ENCODE measurements around the gene FAM169A.
A peak's percentile ranks its signal among the peaks of the same experiment; 100 is the strongest.
"Not testable (repeated sequence)": the region's sequence is repeated elsewhere in the genome, so short reads cannot be mapped to it uniquely, and the experiment has no call there.

The FAM169A gene

DNA sequence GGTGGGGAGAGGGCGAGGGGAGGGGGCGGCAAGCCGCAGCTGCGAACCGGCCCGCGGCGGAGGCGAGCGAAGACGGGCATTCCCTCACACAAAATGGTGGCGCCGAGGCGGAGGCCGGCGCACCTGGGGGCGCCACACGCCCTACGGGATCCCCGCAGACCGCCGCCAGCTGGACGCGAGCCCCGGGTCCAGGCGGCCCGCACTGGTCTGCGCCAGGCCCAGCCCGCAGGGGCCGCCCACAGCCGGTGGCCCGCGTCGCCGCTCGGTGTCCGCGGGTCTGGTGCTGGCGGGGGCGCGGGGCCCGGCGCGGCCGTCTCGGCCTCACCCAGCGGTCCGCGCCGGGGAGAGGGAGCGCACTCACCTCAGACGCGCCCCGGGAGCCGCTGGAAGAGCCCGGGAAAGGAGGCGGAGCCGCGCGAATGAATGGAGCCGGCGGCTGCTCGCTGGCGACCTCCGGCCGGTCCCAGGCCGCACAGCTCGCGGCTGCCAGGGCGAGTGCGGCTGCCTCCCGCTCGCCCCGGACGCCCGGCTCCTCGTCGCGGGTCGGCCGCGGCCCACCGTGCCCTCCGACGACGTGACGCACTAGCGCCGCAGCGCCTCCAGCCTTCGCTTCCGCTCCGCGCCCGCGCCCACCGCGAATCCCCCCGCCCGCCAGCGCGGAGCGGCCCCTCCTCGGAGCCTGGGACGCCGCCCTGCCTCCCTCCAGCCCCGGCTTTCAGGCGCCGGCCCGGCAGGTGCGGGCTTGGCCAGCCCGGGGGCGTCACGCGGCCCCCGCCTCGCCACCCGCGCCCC, at the start of gene FAM169A:
TSS of gene FAM169A (minus strand) at position 584 of the 792 bp plus-strand sequence. CDS start 24,711 bp downstream, outside the sequence.
- Histone ChIP-seq H3K9ac (ENCODE audit: low read depth in 1 of 2, low read length in 2 of 2) (peak within 1 kb of the TSS in 1 of 2 donors; percentile 70), H3K4me1 (ENCODE audit: control insufficient read depth in 2 of 2, insufficient read depth in 2 of 2, low read length in 2 of 2) (peaks cover 3 to 4% of the 10 kb centered on the region in 2 donors), H3K36me3 (ENCODE audit: control insufficient read depth in 2 of 2, insufficient read depth in 2 of 2, low read length in 2 of 2) (no peaks in the 10 kb centered on the region), H3K27me3 (ENCODE audit: control insufficient read depth in 2 of 2, insufficient read depth in 2 of 2, low read length in 2 of 2) (peaks cover 0 to 14% of the 10 kb centered on the region in 2 donors), H3K4me3 (ENCODE audit: low read length in 2 of 2) (peak within 1 kb of the TSS; percentile 61 to 82), H3K27ac (ENCODE audit: low read depth in 2 of 2, low read length in 2 of 2) (no peak within 1 kb of the TSS), H3K9me3 (ENCODE audit: control insufficient read depth in 2 of 2, low read length in 2 of 2) (no peaks in the 10 kb centered on the region)

DNA sequence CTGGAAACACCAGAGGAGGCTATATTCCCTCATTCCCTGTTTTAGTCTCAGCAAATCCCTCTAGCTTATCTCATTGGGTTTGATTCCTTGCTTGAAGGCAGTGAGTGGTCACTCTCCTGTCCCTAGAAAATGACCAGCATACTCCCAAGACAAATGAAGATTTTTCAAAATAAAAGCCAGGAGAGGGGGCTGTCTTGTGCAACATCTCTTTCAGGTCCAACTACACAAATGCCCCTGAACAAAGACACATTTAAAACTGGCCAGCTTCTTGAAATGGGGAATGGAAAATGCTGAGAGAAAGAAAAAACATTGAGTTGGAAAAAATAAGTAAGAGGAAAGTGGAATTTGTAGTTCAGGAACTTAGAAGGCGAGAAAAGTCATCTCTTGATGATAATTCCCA, 49.3 kb upstream of the FAM169A start:
- H3K27me3 ChIP-seq (ENCODE audit: control insufficient read depth in 2 of 2, insufficient read depth in 2 of 2, low read length in 2 of 2) = no peaks in the 10 kb centered on the region
- no peaks in the 10 kb centered on the region for H3K9me3 ChIP-seq (ENCODE audit: control insufficient read depth in 2 of 2, low read length in 2 of 2)
- H3K36me3 ChIP-seq (ENCODE audit: control insufficient read depth in 2 of 2, insufficient read depth in 2 of 2, low read length in 2 of 2) = no peaks in the 10 kb centered on the region
- H3K4me1 ChIP-seq (ENCODE audit: control insufficient read depth in 2 of 2, insufficient read depth in 2 of 2, low read length in 2 of 2) = peaks cover 0 to 3% of the 10 kb centered on the region in 2 donors
- H3K4me3 ChIP-seq (ENCODE audit: low read length in 2 of 2) = no peak overlapping the region
- no peak overlapping the region for H3K9ac ChIP-seq (ENCODE audit: low read depth in 1 of 2, low read length in 2 of 2)
- H3K27ac ChIP-seq (ENCODE audit: low read depth in 2 of 2, low read length in 2 of 2) = no peak overlapping the region

GRCh38 chr5:74911421-74911820, 45.2 kb upstream of the FAM169A start:
- not testable (repeated sequence) for H3K36me3 ChIP-seq (ENCODE audit: control insufficient read depth in 2 of 2, insufficient read depth in 2 of 2, low read length in 2 of 2); H3K27ac ChIP-seq (ENCODE audit: low read depth in 2 of 2, low read length in 2 of 2); H3K9me3 ChIP-seq (ENCODE audit: control insufficient read depth in 2 of 2, low read length in 2 of 2); H3K27me3 ChIP-seq (ENCODE audit: control insufficient read depth in 2 of 2, insufficient read depth in 2 of 2, low read length in 2 of 2); H3K4me1 ChIP-seq (ENCODE audit: control insufficient read depth in 2 of 2, insufficient read depth in 2 of 2, low read length in 2 of 2); H3K9ac ChIP-seq (ENCODE audit: low read depth in 1 of 2, low read length in 2 of 2); H3K4me3 ChIP-seq (ENCODE audit: low read length in 2 of 2)

- not testable (repeated sequence) for H3K27me3 ChIP-seq (ENCODE audit: control insufficient read depth in 2 of 2, insufficient read depth in 2 of 2, low read length in 2 of 2); H3K36me3 ChIP-seq (ENCODE audit: control insufficient read depth in 2 of 2, insufficient read depth in 2 of 2, low read length in 2 of 2); H3K9ac ChIP-seq (ENCODE audit: low read depth in 1 of 2, low read length in 2 of 2); H3K9me3 ChIP-seq (ENCODE audit: control insufficient read depth in 2 of 2, low read length in 2 of 2); H3K4me1 ChIP-seq (ENCODE audit: control insufficient read depth in 2 of 2, insufficient read depth in 2 of 2, low read length in 2 of 2); H3K27ac ChIP-seq (ENCODE audit: low read depth in 2 of 2, low read length in 2 of 2); H3K4me3 ChIP-seq (ENCODE audit: low read length in 2 of 2)
Observed at GRCh38 chr5:74909888-74910287, 43.7 kb upstream of the FAM169A start.

DNA sequence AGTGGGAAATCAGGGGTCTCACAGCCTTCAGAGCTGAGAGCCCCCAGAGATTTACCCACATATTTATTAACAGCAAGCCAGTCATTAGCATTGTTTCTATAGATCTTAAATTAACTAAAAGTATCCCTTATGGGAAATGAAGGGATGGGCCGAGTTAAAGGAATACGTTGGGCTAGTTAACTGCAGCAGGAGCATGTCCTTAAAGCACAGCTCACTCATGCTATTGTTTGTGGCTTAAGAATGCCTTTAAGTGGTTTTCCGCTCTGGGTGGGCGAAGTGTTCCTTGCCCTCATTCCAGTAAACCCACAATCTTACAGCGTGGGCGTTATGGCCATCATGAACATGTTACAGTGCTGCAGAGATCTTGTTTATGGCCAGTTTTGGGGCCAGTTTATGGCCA, 42.0 kb upstream of the FAM169A start:
- not testable (repeated sequence) for H3K27ac ChIP-seq (ENCODE audit: low read depth in 2 of 2, low read length in 2 of 2); H3K9me3 ChIP-seq (ENCODE audit: control insufficient read depth in 2 of 2, low read length in 2 of 2); H3K9ac ChIP-seq (ENCODE audit: low read depth in 1 of 2, low read length in 2 of 2); H3K4me3 ChIP-seq (ENCODE audit: low read length in 2 of 2); H3K36me3 ChIP-seq (ENCODE audit: control insufficient read depth in 2 of 2, insufficient read depth in 2 of 2, low read length in 2 of 2); H3K4me1 ChIP-seq (ENCODE audit: control insufficient read depth in 2 of 2, insufficient read depth in 2 of 2, low read length in 2 of 2); H3K27me3 ChIP-seq (ENCODE audit: control insufficient read depth in 2 of 2, insufficient read depth in 2 of 2, low read length in 2 of 2)

DNA sequence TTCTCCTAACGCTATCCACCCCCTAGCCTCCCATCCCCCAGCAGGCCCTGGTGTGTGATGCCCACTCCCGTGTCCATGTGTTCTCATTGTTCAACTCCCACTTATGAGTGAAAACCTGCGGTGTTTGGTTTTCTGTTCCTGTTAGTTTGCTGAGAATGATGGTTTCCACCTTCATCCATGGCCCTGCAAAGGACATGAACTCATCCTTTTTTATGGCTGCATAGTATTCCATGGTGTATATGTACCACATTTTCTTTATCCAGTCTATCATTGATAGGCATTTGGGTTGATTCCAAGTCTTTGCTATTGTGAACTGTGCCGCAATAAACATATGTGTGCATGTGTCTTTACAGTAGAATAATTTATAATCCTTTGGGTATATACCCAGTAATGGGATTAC, 38.5 kb upstream of the FAM169A start:
- H3K27me3 ChIP-seq (ENCODE audit: control insufficient read depth in 2 of 2, insufficient read depth in 2 of 2, low read length in 2 of 2); H3K36me3 ChIP-seq (ENCODE audit: control insufficient read depth in 2 of 2, insufficient read depth in 2 of 2, low read length in 2 of 2): not testable (repeated sequence)

DNA sequence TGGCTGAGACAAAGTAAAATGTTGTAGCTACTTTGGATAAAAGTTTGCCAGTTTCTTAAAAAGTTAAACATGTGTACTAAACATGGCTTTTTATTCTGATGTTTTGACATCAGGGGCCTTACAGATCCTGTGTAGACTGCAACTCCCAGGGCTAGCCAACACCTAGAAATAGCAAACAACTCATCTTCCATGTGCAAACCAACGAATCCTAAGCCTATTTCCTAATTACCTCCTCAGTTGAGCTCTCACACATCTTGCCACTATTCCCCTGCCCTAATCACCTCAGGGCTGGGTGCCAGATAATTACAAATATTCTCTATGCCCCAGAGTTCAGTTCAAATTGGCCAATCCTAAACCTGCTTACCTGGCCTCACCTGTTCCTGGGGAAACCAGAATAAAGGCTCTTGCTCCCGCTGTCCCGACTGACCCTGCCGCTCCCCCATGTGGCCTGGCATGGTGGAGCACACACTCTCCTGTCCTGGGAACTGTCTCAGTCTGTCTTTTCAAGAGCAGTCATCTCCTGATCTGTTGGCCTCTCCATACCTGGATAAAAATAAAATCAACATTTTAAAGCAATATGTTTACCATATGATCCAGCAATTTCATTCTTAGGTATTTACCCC, 37.1 kb upstream of the FAM169A start:
- H3K4me3 ChIP-seq (ENCODE audit: low read length in 2 of 2) = no peak overlapping the region
- H3K4me1 ChIP-seq (ENCODE audit: control insufficient read depth in 2 of 2, insufficient read depth in 2 of 2, low read length in 2 of 2) = no peaks in the 10 kb centered on the region
- H3K9me3 ChIP-seq (ENCODE audit: control insufficient read depth in 2 of 2, low read length in 2 of 2) = no peaks in the 10 kb centered on the region
- no peaks in the 10 kb centered on the region for H3K36me3 ChIP-seq (ENCODE audit: control insufficient read depth in 2 of 2, insufficient read depth in 2 of 2, low read length in 2 of 2)
- H3K27me3 ChIP-seq (ENCODE audit: control insufficient read depth in 2 of 2, insufficient read depth in 2 of 2, low read length in 2 of 2) = no peaks in the 10 kb centered on the region
- no peak overlapping the region for H3K9ac ChIP-seq (ENCODE audit: low read depth in 1 of 2, low read length in 2 of 2)
- no peak overlapping the region for H3K27ac ChIP-seq (ENCODE audit: low read depth in 2 of 2, low read length in 2 of 2)

More for the DNA sequence above, 38.5 kb upstream of the FAM169A start:
- H3K4me1 ChIP-seq (ENCODE audit: control insufficient read depth in 2 of 2, insufficient read depth in 2 of 2, low read length in 2 of 2); H3K9ac ChIP-seq (ENCODE audit: low read depth in 1 of 2, low read length in 2 of 2); H3K9me3 ChIP-seq (ENCODE audit: control insufficient read depth in 2 of 2, low read length in 2 of 2); H3K27ac ChIP-seq (ENCODE audit: low read depth in 2 of 2, low read length in 2 of 2); H3K4me3 ChIP-seq (ENCODE audit: low read length in 2 of 2): not testable (repeated sequence)

GRCh38 chr5:74897049-74897448, 30.9 kb upstream of the FAM169A start:
- no peaks in the 10 kb centered on the region for H3K36me3 ChIP-seq (ENCODE audit: control insufficient read depth in 2 of 2, insufficient read depth in 2 of 2, low read length in 2 of 2)
- no peak overlapping the region for H3K27ac ChIP-seq (ENCODE audit: low read depth in 2 of 2, low read length in 2 of 2)
- H3K4me1 ChIP-seq (ENCODE audit: control insufficient read depth in 2 of 2, insufficient read depth in 2 of 2, low read length in 2 of 2) = no peaks in the 10 kb centered on the region
- H3K27me3 ChIP-seq (ENCODE audit: control insufficient read depth in 2 of 2, insufficient read depth in 2 of 2, low read length in 2 of 2) = no peaks in the 10 kb centered on the region
- H3K4me3 ChIP-seq (ENCODE audit: low read length in 2 of 2) = no peak overlapping the region
- no peaks in the 10 kb centered on the region for H3K9me3 ChIP-seq (ENCODE audit: control insufficient read depth in 2 of 2, low read length in 2 of 2)
- H3K9ac ChIP-seq (ENCODE audit: low read depth in 1 of 2, low read length in 2 of 2) = no peak overlapping the region

- H3K9ac ChIP-seq (ENCODE audit: low read depth in 1 of 2, low read length in 2 of 2) = no peak overlapping the region
- no peaks in the 10 kb centered on the region for H3K9me3 ChIP-seq (ENCODE audit: control insufficient read depth in 2 of 2, low read length in 2 of 2)
- H3K4me1 ChIP-seq (ENCODE audit: control insufficient read depth in 2 of 2, insufficient read depth in 2 of 2, low read length in 2 of 2) = no peaks in the 10 kb centered on the region
- H3K36me3 ChIP-seq (ENCODE audit: control insufficient read depth in 2 of 2, insufficient read depth in 2 of 2, low read length in 2 of 2) = no peaks in the 10 kb centered on the region
- no peak overlapping the region for H3K4me3 ChIP-seq (ENCODE audit: low read length in 2 of 2)
- no peaks in the 10 kb centered on the region for H3K27me3 ChIP-seq (ENCODE audit: control insufficient read depth in 2 of 2, insufficient read depth in 2 of 2, low read length in 2 of 2)
- no peak overlapping the region for H3K27ac ChIP-seq (ENCODE audit: low read depth in 2 of 2, low read length in 2 of 2)
Observed at GRCh38 chr5:74895906-74896305, 29.7 kb upstream of the FAM169A start.

DNA sequence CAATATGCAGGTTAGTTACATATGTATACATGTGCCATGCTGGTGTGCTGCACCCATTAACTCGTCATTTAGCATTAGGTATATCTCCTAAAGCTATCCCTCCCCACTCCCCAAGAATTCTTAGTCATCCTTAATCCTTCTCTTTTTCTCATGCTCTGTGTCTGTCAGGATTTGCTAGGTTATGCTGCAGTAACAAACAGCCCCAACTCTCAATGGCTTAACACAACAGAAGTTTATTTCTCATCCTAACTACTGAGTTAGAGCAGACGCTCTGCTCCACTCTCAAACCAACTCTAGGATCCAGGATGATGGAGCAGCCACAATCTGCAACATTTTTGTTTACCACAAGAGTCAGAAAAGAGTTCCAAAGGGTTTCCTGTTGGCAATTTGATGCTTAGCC, 28.2 kb upstream of the FAM169A start:
- Histone ChIP-seq H3K27me3 (ENCODE audit: control insufficient read depth in 2 of 2, insufficient read depth in 2 of 2, low read length in 2 of 2) (no peaks in the 10 kb centered on the region), H3K9ac (ENCODE audit: low read depth in 1 of 2, low read length in 2 of 2) (no peak overlapping the region), H3K4me3 (ENCODE audit: low read length in 2 of 2) (no peak overlapping the region), H3K9me3 (ENCODE audit: control insufficient read depth in 2 of 2, low read length in 2 of 2) (no peaks in the 10 kb centered on the region), H3K27ac (ENCODE audit: low read depth in 2 of 2, low read length in 2 of 2) (no peak overlapping the region), H3K4me1 (ENCODE audit: control insufficient read depth in 2 of 2, insufficient read depth in 2 of 2, low read length in 2 of 2) (no peaks in the 10 kb centered on the region), H3K36me3 (ENCODE audit: control insufficient read depth in 2 of 2, insufficient read depth in 2 of 2, low read length in 2 of 2) (no peaks in the 10 kb centered on the region)

All from mucosa of rectum (tissue), 2 donors.